H1 (cell line): ENCODE results near the gene SETDB2. TPM values are rescaled to one million over a fixed set of nuclear protein-coding genes. Genes with fewer than 3 reads are reported as not detected.

Source experiments
- CTCF ChIA-PET: fragments of 300-600 bp; sonication (Branson Sonifier 250); formaldehyde crosslinking; loops from one replicate; lab custom pipeline; 2021; ENCODE audit not compliant: partially characterized antibody; lab: Charles Lee
- POLR2A ChIA-PET: fragments of 300-600 bp; sonication (Branson Sonifier 250); formaldehyde crosslinking; loops from one replicate; lab custom pipeline; 2021; ENCODE audit warnings: inconsistent platforms; ENCODE audit not compliant: partially characterized antibody; lab: Charles Lee
- DNase-seq, 2 experiments: peaks; one replicate each; pipeline versions ENCODE4 v3.0.0 to v3.0.0-alpha.2; 2010 to 2022; ENCODE audit warnings: low spot score in 2 of 2, low read depth in 1 of 2, mixed read lengths in 1 of 2
- FAIRE-seq: peaks from 2 replicates; lab custom pipeline; 2011; peaks lifted over from hg19 to GRCh38; lab: Jason Lieb, UNC
- H2AFZ ChIP-seq: 2 replicates; pipeline ENCODE4 v1.8.1; 2012; ENCODE audit warnings: low read length, inconsistent platforms
- H2AK5ac ChIP-seq: 2 replicates; pipeline ENCODE4 v1.6.1; 2013; ENCODE audit warnings: low read depth, low read length
- H2BK120ac ChIP-seq: replicated peaks from 2 replicates; pipeline ENCODE3; 2013; ENCODE audit warnings: low read depth, low read length, inconsistent platforms
- H2BK12ac ChIP-seq: 2 replicates; pipeline ENCODE4 v1.6.1; 2013; ENCODE audit warnings: low read depth, low read length
- H2BK15ac ChIP-seq: 2 replicates; pipeline ENCODE4 v1.6.1; 2013; ENCODE audit warnings: low read length
- H2BK20ac ChIP-seq: 2 replicates; pipeline ENCODE4 v1.6.1; 2013; ENCODE audit warnings: low read length
- H2BK5ac ChIP-seq: 2 replicates; pipeline ENCODE4 v1.6.1; 2013; ENCODE audit warnings: low read depth, low read length
- H3K14ac ChIP-seq: 2 replicates; pipeline ENCODE4 v1.6.1; 2013; ENCODE audit warnings: inconsistent platforms; ENCODE audit not compliant: insufficient read length
- H3K18ac ChIP-seq: 2 replicates; pipeline ENCODE4 v1.6.1; 2013; ENCODE audit warnings: low read length; ENCODE audit errors: extremely low read depth
- H3K23ac ChIP-seq: 2 replicates; pipeline ENCODE4 v1.6.1; 2013; ENCODE audit warnings: inconsistent platforms; ENCODE audit not compliant: insufficient read length
- H3K23me2 ChIP-seq: 2 replicates; pipeline ENCODE4 v1.6.1; 2013; ENCODE audit warnings: low read depth, low read length
- H3K27ac ChIP-seq: 2 replicates; pipeline ENCODE4 v1.6.1; 2011; ENCODE audit warnings: low read depth, low read length, inconsistent platforms
- H3K27me3 ChIP-seq, 4 experiments: replicated peaks in 1 of 4; 1 replicate in 1 of 4; 2 replicates in 3 of 4; pipeline versions ENCODE4 v1.6.1 to v1.8.1; 2011 to 2013; ENCODE audit warnings: low read length in 3 of 4, mild to moderate bottlenecking in 3 of 4, inconsistent platforms in 2 of 4, mixed read lengths in 2 of 4, moderate library complexity in 1 of 4; ENCODE audit not compliant: control insufficient read depth in 3 of 4, insufficient read depth in 3 of 4; ENCODE audit errors: extremely low read depth in 1 of 4
- H3K36me3 ChIP-seq, 4 experiments: 2 replicates each; pipeline versions ENCODE4 v1.6.1 to v1.8.1; 2011 to 2013; ENCODE audit warnings: mild to moderate bottlenecking in 4 of 4, low read length in 3 of 4, moderate library complexity in 2 of 4, control low read depth in 1 of 4, inconsistent platforms in 1 of 4; ENCODE audit not compliant: insufficient read depth in 4 of 4, control insufficient read depth in 2 of 4
- H3K4ac ChIP-seq: replicated peaks from 2 replicates; pipeline ENCODE3; 2013; ENCODE audit warnings: low read length, low read depth, mixed read lengths, inconsistent platforms; ENCODE audit not compliant: insufficient read length
- H3K4me1 ChIP-seq, 4 experiments: replicated peaks in 1 of 4; 1 replicate in 1 of 4; 2 replicates in 3 of 4; pipeline versions ENCODE4 v1.6.1 to v1.8.1; 2011 to 2013; ENCODE audit warnings: low read length in 3 of 4, inconsistent platforms in 2 of 4, mixed read lengths in 1 of 4; ENCODE audit not compliant: insufficient read depth in 4 of 4, control insufficient read depth in 3 of 4
- H3K4me2 ChIP-seq, 2 experiments: 2 replicates each; pipeline versions ENCODE4 v1.6.1 to v1.8.1; 2011 to 2013; ENCODE audit warnings: low read depth in 2 of 2, low read length in 2 of 2, control low read depth in 1 of 2, inconsistent platforms in 1 of 2, mild to moderate bottlenecking in 1 of 2; ENCODE audit not compliant: insufficient read depth in 1 of 2
- H3K4me3 ChIP-seq, 4 experiments: fragments of 200-600, 300-600 bp in 1 of 4; sonication (generic), shearing (Covaris generic), sonication (Bioruptor Twin) in 1 of 4; 2 replicates each; pipeline versions ENCODE4 v1.5.1 to v1.8.1; 2011 to 2016; ENCODE audit warnings: low read length in 4 of 4, low read depth in 3 of 4, control low read depth in 2 of 4, inconsistent platforms in 2 of 4, mild to moderate bottlenecking in 2 of 4, mixed read lengths in 1 of 4, moderate library complexity in 1 of 4; ENCODE audit not compliant: insufficient read depth in 2 of 4; ENCODE audit errors: extremely low read depth in 1 of 4
- H3K56ac ChIP-seq: replicated peaks from 2 replicates; pipeline ENCODE3; 2013; ENCODE audit warnings: low read depth, mild to moderate bottlenecking, mixed read lengths, low read length, inconsistent platforms; ENCODE audit not compliant: insufficient read length
- H3K79me1 ChIP-seq: 2 replicates; pipeline ENCODE4 v1.6.1; 2013; ENCODE audit warnings: low read depth, low read length, control low read depth
- H3K79me2 ChIP-seq, 2 experiments: 2 replicates each; pipeline versions ENCODE4 v1.6.1 to v1.8.1; 2012 to 2013; ENCODE audit warnings: low read length in 2 of 2, mild to moderate bottlenecking in 2 of 2, inconsistent platforms in 1 of 2; ENCODE audit not compliant: insufficient read depth in 2 of 2, control insufficient read depth in 1 of 2
- H3K9ac ChIP-seq, 4 experiments: replicated peaks in 1 of 4; 1 replicate in 1 of 4; 2 replicates in 3 of 4; pipeline versions ENCODE4 v1.6.1 to v1.8.1; 2011 to 2013; ENCODE audit warnings: low read depth in 3 of 4, low read length in 3 of 4, control low read depth in 2 of 4, mild to moderate bottlenecking in 2 of 4, moderate library complexity in 2 of 4, inconsistent platforms in 1 of 4; ENCODE audit errors: extremely low read depth in 1 of 4
- H3K9me3 ChIP-seq, 2 experiments: 2 replicates each; pipeline versions ENCODE4 v1.6.1 to v1.8.1; 2012 to 2013; ENCODE audit warnings: mild to moderate bottlenecking in 2 of 2, moderate library complexity in 2 of 2, control low read depth in 1 of 2, inconsistent platforms in 1 of 2, low read depth in 1 of 2, low read length in 1 of 2, mixed read lengths in 1 of 2; ENCODE audit not compliant: insufficient read depth in 2 of 2
- H4K20me1 ChIP-seq, 2 experiments: replicated peaks in 1 of 2; 2 replicates each; pipeline versions ENCODE3 to v1.8.1; 2011 to 2013; ENCODE audit warnings: inconsistent platforms in 2 of 2, low read length in 2 of 2, mild to moderate bottlenecking in 1 of 2; ENCODE audit not compliant: insufficient read depth in 2 of 2, control insufficient read depth in 1 of 2
- H4K5ac ChIP-seq: 2 replicates; pipeline ENCODE4 v1.6.1; 2013; ENCODE audit warnings: low read length, low read depth, mixed read lengths, inconsistent platforms; ENCODE audit not compliant: insufficient read length
- H4K8ac ChIP-seq: 2 replicates; pipeline ENCODE4 v1.8.0; 2013; ENCODE audit warnings: mild to moderate bottlenecking, moderate library complexity, low read length, inconsistent platforms; ENCODE audit not compliant: insufficient read depth; ENCODE audit errors: extremely low read depth
- H4K91ac ChIP-seq: replicated peaks from 2 replicates; pipeline ENCODE3; 2013; ENCODE audit warnings: low read length, mixed read lengths, inconsistent platforms; ENCODE audit not compliant: insufficient read length
- KDM4A ChIP-seq: IDR thresholded peaks from one replicate; pipeline ENCODE4 v1.7.1; 2012; ENCODE audit warnings: low read depth, mild to moderate bottlenecking, moderate library complexity, low read length, inconsistent platforms; ENCODE audit not compliant: severe bottlenecking
- PHF8 ChIP-seq: fragments of 200-600 bp; sonication (generic); conservative IDR thresholded peaks from 2 replicates; pipeline ENCODE4 v1.7.1; 2012; ENCODE audit warnings: low read depth, mild to moderate bottlenecking, inconsistent platforms, low read length, moderate library complexity
- POU5F1 ChIP-seq: IDR thresholded peaks from 2 replicates; pipeline ENCODE4 v1.6.1; 2011; ENCODE audit warnings: low read depth, mild to moderate bottlenecking, low read length, moderate library complexity
- RFX5 ChIP-seq: IDR thresholded peaks from 2 replicates; pipeline ENCODE4 v1.6.1; 2011; ENCODE audit warnings: low read depth, low read length, improper control_type of control experiment, borderline replicate concordance
- RNF2 ChIP-seq: fragments of 200-900, 300-1000 bp; sonication (generic); IDR thresholded peaks from 2 replicates; pipeline ENCODE4 v1.7.1; 2016; ENCODE audit warnings: borderline replicate concordance, low read depth, mild to moderate bottlenecking, antibody characterized with exemption, low read length; ENCODE audit not compliant: poor library complexity, severe bottlenecking; ENCODE audit errors: missing control alignments
- RXRA ChIP-seq: IDR thresholded peaks from 2 replicates; pipeline ENCODE4 v1.6.1; 2011; ENCODE audit warnings: low read depth, mild to moderate bottlenecking, low read length, moderate library complexity; ENCODE audit not compliant: insufficient read depth
- SIX5 ChIP-seq: IDR thresholded peaks from 2 replicates; pipeline ENCODE4 v1.6.1; 2011; ENCODE audit warnings: mild to moderate bottlenecking, low read depth, low read length
- SP1 ChIP-seq: IDR thresholded peaks from 2 replicates; pipeline ENCODE4 v1.6.1; 2011; ENCODE audit warnings: low read depth, low read length
- TAF1 ChIP-seq: IDR thresholded peaks from 2 replicates; pipeline ENCODE4 v1.6.1; 2011; ENCODE audit warnings: mild to moderate bottlenecking, low read depth, low read length
- WGBS, 2 experiments: shearing (Covaris generic) in 1 of 2; methylation state at CpG; one replicate each; pipeline versions ENCODE4 v1.1.6 to v1.1.7; 2013 to 2015; ENCODE audit warnings: low lambda C conversion rate in 2 of 2, mixed read lengths in 2 of 2, inconsistent platforms in 1 of 2, low coverage in 1 of 2, missing lambda C conversion rate in 1 of 2; ENCODE audit not compliant: insufficient replicate concordance in 2 of 2, insufficient coverage in 1 of 2, insufficient read length in 1 of 2; ENCODE audit errors: extremely low coverage in 1 of 2, missing lambda C conversion rate in 1 of 2; 5-methylcytosine and 5-hydroxymethylcytosine counted together
- polyA plus RNA-seq, 7 experiments: library from polyadenylated mRNA; depleted of rRNA in 3 of 7; stranded (reverse) in 5 of 7; unstranded in 2 of 7; fragments of >200 nt in 5 of 7; fragments of 200-250 nt in 2 of 7; gene quantifications; 1 replicate in 5 of 7; 2 replicates in 1 of 7; 4 replicates in 1 of 7; pipeline versions ENCODE4 v1.2.1 to v1.2.3, GENCODE V29; 2011 to 2013; ENCODE audit warnings: missing spikeins in 2 of 7, mixed read lengths in 2 of 7
- total RNA-seq: library from RNA; stranded (reverse); fragmentation: NEBNext Ultra II Directional; extraction: Animal tissue kit (Norgen Biotek cat#: 25700); gene quantifications from 2 replicates; pipeline ENCODE4 v1.2.1, GENCODE V29; 2021
- TF ChIP-seq, protein P1 (sequence below): IDR thresholded peaks from 2 replicates; pipeline ENCODE4 v1.6.1; 2012; ENCODE audit warnings: low read length, inconsistent platforms

Gene SETDB2
- total and polyA plus RNA-seq, 2 of the 8 experiments (the other 6 are each of a cell fraction or from before 2014, with no cell fraction given) = 1.2 to 6.1 TPM

DNA sequence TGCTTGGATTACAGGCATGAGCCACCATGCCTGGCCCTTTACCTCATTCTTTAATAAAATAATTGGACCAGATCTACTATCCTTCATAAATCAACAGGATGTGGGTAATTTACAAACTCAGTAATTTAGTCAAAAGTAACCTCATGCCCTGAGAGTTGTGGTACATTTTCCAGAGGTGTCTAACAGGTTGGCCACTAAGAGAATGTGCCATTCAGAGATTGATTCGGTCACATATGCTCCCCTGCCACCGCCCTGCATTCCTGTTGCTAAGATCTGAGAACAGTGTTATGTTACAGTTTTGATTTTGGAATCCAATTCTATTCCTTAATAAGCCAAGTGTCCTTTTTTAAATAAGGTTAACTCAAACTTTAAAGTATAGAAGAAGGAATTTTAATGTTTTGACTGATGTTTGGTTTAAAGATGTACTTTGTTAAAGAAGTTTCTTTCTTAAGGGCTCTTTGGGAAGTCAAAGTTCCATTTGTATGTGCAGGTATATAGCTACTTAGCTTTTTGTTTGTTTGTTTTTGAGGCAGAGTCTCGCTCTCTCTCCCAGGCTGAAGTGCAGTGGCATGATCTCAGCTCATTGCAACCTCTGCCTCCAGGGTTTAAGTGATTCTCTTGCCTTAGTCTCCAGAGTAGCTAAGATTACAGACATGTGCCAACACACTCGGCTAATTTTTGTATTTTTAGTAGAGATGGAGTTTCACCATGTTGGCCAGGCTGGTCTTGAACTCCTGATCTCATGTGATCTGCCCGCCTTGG lies 80.8 kb downstream of the SETDB2 start:
- Histone ChIP-seq H3K4ac (no peak overlapping the region), H3K14ac (no peak overlapping the region), H3K27ac (no peak overlapping the region), H3K79me2 (no peaks in the 10 kb centered on the region), H3K23ac (no peak overlapping the region), H2BK15ac (no peak overlapping the region), H2BK5ac (no peak overlapping the region), H3K79me1 (no peaks in the 10 kb centered on the region), H2AFZ (no peak overlapping the region), H4K5ac (no peak overlapping the region), H4K91ac (no peak overlapping the region), H3K9ac (no peak overlapping the region), H3K23me2 (no peaks in the 10 kb centered on the region), H4K8ac (no peak overlapping the region), H2BK12ac (no peak overlapping the region), H3K9me3 (no peaks in the 10 kb centered on the region), H3K18ac (no peak overlapping the region), H3K36me3 (peaks cover 0 to 3% (median 0%) of the 10 kb centered on the region in 4 experiments; a peak in 1 of 8 replicates), H3K4me1 (no peaks in the 10 kb centered on the region), H2AK5ac (no peak overlapping the region), H3K27me3 (no peaks in the 10 kb centered on the region), H3K4me2 (no peak overlapping the region), H2BK120ac (no peak overlapping the region), H3K56ac (no peak overlapping the region), H3K4me3 (no peak overlapping the region), H2BK20ac (no peak overlapping the region), H4K20me1 (no peaks in the 10 kb centered on the region)
- ChIA-PET CTCF (interaction anchor here (0.6 to 1.4 kb wide), 7 partner anchors 8 to 244 kb away, joined by 3 to 4 read pairs (median 3); no protein-coding TSS in a partner anchor), POLR2A (interaction anchor here (0.6 kb wide), 1 partner anchor 77 kb away, joined by 3 read pairs; no protein-coding TSS in a partner anchor)
- no peak for FAIRE-seq
- WGBS, 2 experiments = 95% methylated on average over 5 of the region's 5 CpGs; no CpG with 5 or more reads in 1 of the 2 experiments
- DNase-seq = no peak
- TF ChIP-seq SIX5 (no peak), RNF2 (no peak), PHF8 (no peak), TAF1 (no peak), KDM4A (no peak), SP1 (no peak), RFX5 (no peak), POU5F1 (no peak), RXRA (no peak)
- TF ChIP-seq, protein P1, sequence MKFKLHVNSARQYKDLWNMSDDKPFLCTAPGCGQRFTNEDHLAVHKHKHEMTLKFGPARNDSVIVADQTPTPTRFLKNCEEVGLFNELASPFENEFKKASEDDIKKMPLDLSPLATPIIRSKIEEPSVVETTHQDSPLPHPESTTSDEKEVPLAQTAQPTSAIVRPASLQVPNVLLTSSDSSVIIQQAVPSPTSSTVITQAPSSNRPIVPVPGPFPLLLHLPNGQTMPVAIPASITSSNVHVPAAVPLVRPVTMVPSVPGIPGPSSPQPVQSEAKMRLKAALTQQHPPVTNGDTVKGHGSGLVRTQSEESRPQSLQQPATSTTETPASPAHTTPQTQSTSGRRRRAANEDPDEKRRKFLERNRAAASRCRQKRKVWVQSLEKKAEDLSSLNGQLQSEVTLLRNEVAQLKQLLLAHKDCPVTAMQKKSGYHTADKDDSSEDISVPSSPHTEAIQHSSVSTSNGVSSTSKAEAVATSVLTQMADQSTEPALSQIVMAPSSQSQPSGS = no peak
